Measurements from ENCODE around the gene OR10J5.

- no peak for TF ChIP-seq ZNF384 (IDR thresholded peaks at IDR 0.05)
- no peak for TF ChIP-seq NFRKB (IDR thresholded peaks at IDR 0.05)
- TF ChIP-seq SP1 (IDR thresholded peaks at IDR 0.05), result no peak
- TF ChIP-seq ARNT (IDR thresholded peaks at IDR 0.05), result no peak
- no peak for TF ChIP-seq ELF4 (IDR thresholded peaks at IDR 0.05)
- no peak for TF ChIP-seq SUZ12 (IDR thresholded peaks at IDR 0.05)
- no peak for TF ChIP-seq PKNOX1 (IDR thresholded peaks at IDR 0.05)
- no peak for TF ChIP-seq FOXA1 (IDR thresholded peaks at IDR 0.05)
- no peak for TF ChIP-seq L3MBTL2 (conservative IDR thresholded peaks at IDR 0.05)
- TF ChIP-seq FOXK2 (IDR thresholded peaks at IDR 0.05), result no peak
- TF ChIP-seq BHLHE40 (IDR thresholded peaks at IDR 0.05; ENCODE audit: borderline replicate concordance), result no peak
Observed at GRCh38 chr1:159501082-159501481, 34.7 kb downstream of the OR10J5 start.

Measured in HEK293T (cell line).